HG03039 (cell line): Measurements from ENCODE around the gene ZGPAT.
"Not testable (repeated sequence)": the region's sequence is repeated elsewhere in the genome, so short reads cannot be mapped to it uniquely, and the experiment has no call there.

Experiments
- ATAC-seq: cut with Tn5 transposase; IDR thresholded peaks from one replicate; pipeline ENCODE4 v1.9.1; 2021; ENCODE audit warnings: mild to moderate bottlenecking, moderate library complexity; ENCODE audit not compliant: unreplicated experiment

The ZGPAT gene

GRCh38 chr20:63755933-63756647 lies 48.3 kb downstream of the ZGPAT start:
- no peak for ATAC-seq

GRCh38 chr20:63756648-63756991 lies 48.8 kb downstream of the ZGPAT start:
- no peak for ATAC-seq

GRCh38 chr20:63758152-63758551 lies 50.3 kb downstream of the ZGPAT start:
- no peak for ATAC-seq

- ATAC-seq: no peak
Observed at GRCh38 chr20:63759377-63759901, 51.6 kb downstream of the ZGPAT start.

- ATAC-seq: no peak
Observed at GRCh38 chr20:63765082-63765873, 57.4 kb downstream of the ZGPAT start.

- no peak for ATAC-seq
Observed at GRCh38 chr20:63765902-63766301, 58.1 kb downstream of the ZGPAT start.

- no peak for ATAC-seq
Observed at GRCh38 chr20:63766695-63767426, 59.0 kb downstream of the ZGPAT start.

GRCh38 chr20:63767456-63767855 lies 59.6 kb downstream of the ZGPAT start:
- no peak for ATAC-seq

- ATAC-seq: no peak
Observed at GRCh38 chr20:63767886-63768285, 60.0 kb downstream of the ZGPAT start.

- no peak for ATAC-seq
Observed at GRCh38 chr20:63768591-63769515, 61.0 kb downstream of the ZGPAT start.

- no peak for ATAC-seq
Observed at GRCh38 chr20:63769891-63770474, 62.1 kb downstream of the ZGPAT start.

- no peak for ATAC-seq
Observed at GRCh38 chr20:63771046-63771707, 63.3 kb downstream of the ZGPAT start.

- ATAC-seq: no peak
Observed at GRCh38 chr20:63772781-63773518, 65.1 kb downstream of the ZGPAT start.

- ATAC-seq: no peak
Observed at GRCh38 chr20:63773571-63774241, 65.9 kb downstream of the ZGPAT start.

- no peak for ATAC-seq
Observed at GRCh38 chr20:63774306-63774705, 66.5 kb downstream of the ZGPAT start.

- no peak for ATAC-seq
Observed at GRCh38 chr20:63775096-63775978, 67.5 kb downstream of the ZGPAT start.

GRCh38 chr20:63776875-63777274 lies 69.0 kb downstream of the ZGPAT start:
- ATAC-seq: not testable (repeated sequence)
